Retinal pigment epithelial cell (primary cell): ENCODE results near the gene USP9X.
"Not testable (repeated sequence)": the region's sequence is repeated elsewhere in the genome, so short reads cannot be mapped to it uniquely, and the experiment has no call there.

Experiments used
- DNase-seq: peaks from one replicate; pipeline ENCODE4 v3.0.0-alpha.2; 2010; ENCODE audit warnings: low read depth
- H3K4me3 ChIP-seq: 2 replicates; pipeline ENCODE4 v1.5.1; 2011; ENCODE audit warnings: mild to moderate bottlenecking, low read length, control low read depth, moderate library complexity
- CTCF ChIP-seq: conservative IDR thresholded peaks from 2 replicates; pipeline ENCODE4 v1.5.1; 2011; ENCODE audit warnings: low read depth, low read length, control low read depth, inconsistent platforms

USP9X gene

DNA sequence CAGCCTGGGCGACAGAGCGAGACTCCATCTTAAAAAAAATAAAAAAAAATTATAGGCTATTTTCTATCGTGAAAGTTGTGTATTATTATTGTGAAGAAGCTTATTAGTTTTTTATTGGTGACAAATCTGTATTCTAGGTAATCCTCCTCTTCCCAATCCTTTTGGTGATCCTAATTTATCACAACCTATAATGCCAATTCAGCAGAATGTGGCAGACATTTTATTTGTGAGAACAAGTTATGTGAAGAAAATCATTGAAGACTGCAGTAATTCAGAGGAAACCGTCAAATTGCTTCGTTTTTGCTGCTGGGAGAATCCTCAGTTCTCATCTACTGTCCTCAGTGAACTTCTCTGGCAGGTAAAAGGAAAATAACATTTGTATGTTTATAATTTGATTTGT is 139.4 kb downstream of the USP9X start:
- no peak for TF ChIP-seq CTCF
- DNase-seq: no peak
- H3K4me3 ChIP-seq: no peak overlapping the region

GRCh38 chrX:41233988-41234387 is 148.7 kb downstream of the USP9X start:
- no peak for TF ChIP-seq CTCF
- no peak overlapping the region for H3K4me3 ChIP-seq
- no peak for DNase-seq

- DNase-seq, H3K4me3 ChIP-seq: not testable (repeated sequence)
Measured at GRCh38 chrX:41234471-41234870, 149.2 kb downstream of the USP9X start.

- no peak for DNase-seq
- no peak for TF ChIP-seq CTCF
- H3K4me3 ChIP-seq: no peak overlapping the region
Measured at GRCh38 chrX:41234962-41235361, 149.7 kb downstream of the USP9X start.

DNA sequence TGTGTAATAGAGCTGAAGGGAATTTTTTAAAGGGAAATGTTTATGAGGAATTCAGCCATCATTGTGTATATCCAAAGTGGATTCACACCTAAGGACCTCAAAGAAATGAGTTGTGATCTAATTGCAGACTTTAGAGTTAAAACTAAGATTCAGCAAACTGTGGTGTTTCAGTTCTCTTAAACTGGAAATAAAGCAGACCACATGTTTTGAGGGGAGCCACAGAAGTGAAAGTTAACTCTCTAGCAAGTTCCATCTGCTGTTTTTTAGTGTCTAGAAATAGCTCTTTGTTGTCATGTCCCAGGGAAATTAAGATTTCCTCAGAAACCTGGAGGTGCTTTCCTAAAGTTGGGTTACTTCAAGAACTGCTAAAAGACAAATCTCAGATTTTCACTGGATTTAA is 151.4 kb downstream of the USP9X start:
- DNase-seq: no peak
- H3K4me3 ChIP-seq: no peak overlapping the region
- no peak for TF ChIP-seq CTCF

GRCh38 chrX:41240509-41240908 is 155.3 kb downstream of the USP9X start:
- DNase-seq: no peak

GRCh38 chrX:41241962-41242361 is 156.7 kb downstream of the USP9X start:
- no peak for DNase-seq
- TF ChIP-seq CTCF: no peak

More at GRCh38 chrX:41240509-41240908, 155.3 kb downstream of the USP9X start:
- H3K4me3 ChIP-seq: no peak overlapping the region
- TF ChIP-seq CTCF: no peak

DNA sequence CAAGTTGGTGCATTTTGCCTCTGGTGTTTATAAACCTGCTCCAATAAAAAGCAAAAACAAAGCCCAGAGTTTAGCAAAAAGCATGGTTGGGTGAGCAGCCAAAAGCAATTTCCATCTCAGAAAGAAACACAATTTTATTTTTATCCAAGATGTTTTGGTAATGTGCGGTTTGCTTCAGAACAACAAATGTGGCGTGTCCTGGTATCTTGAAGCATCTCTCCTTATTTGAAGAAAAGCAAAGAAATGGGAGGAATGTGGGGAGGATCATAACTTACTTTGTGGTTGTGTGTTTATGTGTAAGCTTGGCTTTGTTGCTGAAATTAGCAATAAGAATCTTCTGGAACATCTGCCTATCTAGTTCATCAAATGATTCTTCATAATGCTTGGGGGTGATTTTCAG is 160.4 kb downstream of the USP9X start:
- DNase-seq: no peak
- TF ChIP-seq CTCF: no peak
- H3K4me3 ChIP-seq: no peak overlapping the region

More at GRCh38 chrX:41241962-41242361, 156.7 kb downstream of the USP9X start:
- no peak overlapping the region for H3K4me3 ChIP-seq
